NCI-H1105 treated with DMSO at 0.1 percent for 48 hours (cell line): ENCODE data around the gene SGMS1.

Source experiments
- DNase-seq: peaks from one replicate; lab custom pipeline; 2025; lab: John Stamatoyannopoulos, UW

Gene SGMS1

GRCh38 chr10:50613150-50613549 is 10.6 kb downstream of the SGMS1 start:
- DNase-seq, result no peak

DNA sequence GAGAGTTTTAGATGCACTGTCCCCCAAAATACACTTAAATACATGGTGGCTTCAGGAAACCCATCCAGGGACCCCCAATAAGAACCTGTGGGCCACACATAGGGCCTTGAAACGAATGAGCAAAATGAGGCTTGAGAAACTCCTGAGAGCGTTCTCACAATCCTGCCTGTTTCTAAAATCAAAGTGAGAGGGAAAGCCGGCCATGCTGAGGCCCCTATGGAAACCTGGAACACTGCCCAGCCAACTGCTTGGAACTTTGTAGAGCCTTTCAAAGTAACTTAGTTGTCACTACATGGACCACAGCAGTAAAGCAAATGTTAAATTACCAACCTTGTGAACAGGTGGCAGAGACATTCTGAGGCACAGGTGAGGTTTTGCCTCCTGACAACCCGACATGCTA is 13.4 kb downstream of the SGMS1 start:
- no peak for DNase-seq

DNA sequence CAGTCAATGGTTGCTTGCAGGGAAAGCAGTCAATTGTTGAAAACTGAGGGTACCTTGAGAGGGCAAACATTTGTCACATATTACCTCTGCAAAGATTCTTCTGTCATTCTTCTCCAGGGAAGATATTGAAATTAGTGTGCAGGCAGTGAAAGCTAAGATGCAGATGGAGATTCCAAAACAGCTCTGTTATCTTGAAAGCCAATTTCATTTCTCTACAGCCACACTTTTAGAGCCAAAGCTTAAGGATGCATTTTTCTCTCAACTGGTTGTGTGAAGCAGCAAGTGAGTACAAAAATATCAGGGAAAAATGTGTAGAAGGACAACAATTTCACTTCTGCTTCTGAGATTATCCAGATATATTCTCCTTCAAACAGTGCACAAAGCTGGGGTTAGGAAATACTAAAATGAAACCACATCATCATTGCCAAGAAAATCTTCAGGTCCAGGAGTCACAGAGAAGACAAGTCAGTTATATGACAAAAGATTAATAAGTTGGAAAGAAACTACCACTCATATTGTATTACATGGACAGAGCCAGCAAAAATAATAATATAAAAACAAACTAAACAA is 16.3 kb downstream of the SGMS1 start:
- no peak for DNase-seq

- DNase-seq, result no peak
These were observed 17.8 kb downstream of the SGMS1 start for GRCh38 chr10:50605951-50606270.

DNA sequence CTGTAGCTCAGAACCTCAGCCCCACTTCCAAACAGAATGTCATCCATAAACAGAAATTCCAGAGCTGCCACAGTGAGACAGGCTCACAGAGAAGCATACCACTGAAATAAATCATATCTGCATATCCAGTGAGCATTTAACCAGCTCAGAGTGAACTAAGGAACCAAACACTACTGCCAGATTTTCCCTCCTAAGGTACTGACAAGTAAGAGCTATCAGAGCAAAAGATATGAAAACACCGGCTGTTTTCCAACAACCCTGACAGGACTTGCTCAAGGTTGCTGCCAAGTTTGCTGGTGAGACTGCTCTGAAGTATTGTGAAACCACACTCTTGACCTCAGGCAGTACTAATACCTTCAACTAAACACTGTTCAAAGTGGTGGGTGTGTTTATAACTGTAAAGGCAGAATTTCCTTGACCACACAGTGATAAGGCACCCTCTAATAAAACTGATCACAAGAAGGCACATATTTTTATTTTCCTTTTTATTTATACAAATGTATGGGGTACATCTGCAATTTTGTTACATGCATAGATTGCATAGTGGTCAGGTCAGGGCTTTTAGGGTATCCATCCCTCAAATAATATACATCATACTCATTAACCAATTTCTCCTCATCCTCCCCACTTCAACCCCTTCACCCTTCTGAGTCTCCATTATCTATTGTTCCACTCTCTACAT is 18.3 kb downstream of the SGMS1 start:
- peak; percentile 55 for DNase-seq

GRCh38 chr10:50604809-50605208 is 18.9 kb downstream of the SGMS1 start:
- DNase-seq, result peak; percentile 46

DNA sequence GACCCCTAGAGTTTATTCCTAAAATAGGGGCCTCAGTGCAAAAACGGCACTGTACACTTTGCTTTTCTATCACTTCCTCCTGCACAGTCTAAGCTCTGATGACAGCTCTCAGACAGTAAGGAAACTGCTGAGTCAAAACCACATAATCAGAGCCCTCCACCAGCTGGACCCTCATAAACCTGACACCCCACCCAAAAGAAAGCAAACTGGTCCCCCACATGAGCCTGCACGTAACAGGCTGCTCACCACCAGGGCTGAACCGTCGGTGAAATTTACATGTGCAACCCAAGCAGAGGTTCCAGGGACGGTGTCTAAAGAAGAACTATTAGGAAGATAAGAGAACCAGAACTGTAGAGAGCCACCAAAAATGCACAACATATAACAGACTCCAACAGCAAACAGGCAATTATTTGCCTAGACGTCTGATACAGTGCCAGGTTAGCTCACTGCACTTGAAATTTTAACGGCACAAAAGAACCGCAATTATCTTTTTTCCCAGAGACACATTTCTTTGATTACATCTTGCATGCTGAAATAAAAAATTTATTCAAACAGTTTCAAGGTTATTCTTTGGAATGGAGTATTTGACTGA is 19.6 kb downstream of the SGMS1 start:
- DNase-seq, result peak; percentile 81

DNA sequence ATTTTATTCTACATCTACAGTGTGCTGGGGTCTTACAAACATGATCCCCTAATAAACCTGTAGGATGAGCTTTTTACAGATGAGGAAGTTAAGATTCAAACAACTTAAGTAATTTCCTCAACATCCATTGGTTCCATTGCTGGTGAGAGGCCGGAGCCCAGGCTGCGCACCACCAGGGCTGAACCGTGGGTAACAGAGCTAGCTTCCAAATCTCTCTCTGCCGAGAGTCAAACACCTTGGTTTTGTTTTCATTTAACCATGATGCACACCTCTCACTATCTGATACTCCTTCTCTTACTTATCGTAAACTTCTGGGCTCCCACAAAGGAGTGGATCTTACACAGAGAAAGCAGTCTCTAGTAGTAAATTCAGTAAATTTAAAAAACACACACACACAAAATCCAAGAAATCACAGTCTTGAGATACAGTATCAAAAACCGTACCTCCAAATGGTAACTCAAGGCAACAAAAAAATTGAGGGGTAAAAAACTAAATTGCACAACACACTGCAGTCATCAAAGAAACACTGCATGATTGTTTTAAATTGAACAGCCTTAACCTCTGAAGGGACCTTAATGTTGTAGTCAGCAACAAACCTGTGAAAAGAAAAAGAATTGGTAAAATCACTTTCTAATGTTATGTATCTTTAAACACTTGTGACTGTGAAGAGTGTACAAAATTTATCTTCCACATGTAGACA is 20.5 kb downstream of the SGMS1 start:
- no peak for DNase-seq

GRCh38 chr10:50601974-50602373 is 21.8 kb downstream of the SGMS1 start:
- no peak for DNase-seq

GRCh38 chr10:50600831-50601477 is 22.8 kb downstream of the SGMS1 start:
- DNase-seq, result no peak

- peak; percentile 61 for DNase-seq
These were observed 23.5 kb downstream of the SGMS1 start for GRCh38 chr10:50600286-50600685.

GRCh38 chr10:50596897-50597296 is 26.9 kb downstream of the SGMS1 start:
- DNase-seq, result no peak

DNA sequence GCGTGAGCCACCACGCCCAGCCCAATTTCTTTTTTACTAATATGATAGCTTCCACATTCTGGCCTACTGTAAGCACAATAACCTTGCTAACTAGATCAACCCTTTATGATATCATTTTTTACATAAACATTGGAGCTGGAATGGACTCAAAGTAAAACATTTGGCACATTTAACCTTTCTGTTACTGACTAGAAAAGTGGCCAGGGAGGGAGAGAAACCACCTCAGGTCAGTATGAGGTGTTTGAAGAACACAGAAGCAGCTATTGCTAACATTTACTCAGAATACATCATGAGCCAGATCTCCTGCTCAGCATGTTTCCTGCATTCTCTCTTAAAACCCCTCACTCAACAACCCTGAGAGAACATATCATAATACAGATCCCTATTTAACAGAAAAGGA is 27.3 kb downstream of the SGMS1 start:
- DNase-seq, result no peak

- DNase-seq, result no peak
These were observed 28.0 kb downstream of the SGMS1 start for GRCh38 chr10:50595785-50596184.

- DNase-seq, result peak; percentile 32
These were observed 30.0 kb downstream of the SGMS1 start for GRCh38 chr10:50593523-50594376.

DNA sequence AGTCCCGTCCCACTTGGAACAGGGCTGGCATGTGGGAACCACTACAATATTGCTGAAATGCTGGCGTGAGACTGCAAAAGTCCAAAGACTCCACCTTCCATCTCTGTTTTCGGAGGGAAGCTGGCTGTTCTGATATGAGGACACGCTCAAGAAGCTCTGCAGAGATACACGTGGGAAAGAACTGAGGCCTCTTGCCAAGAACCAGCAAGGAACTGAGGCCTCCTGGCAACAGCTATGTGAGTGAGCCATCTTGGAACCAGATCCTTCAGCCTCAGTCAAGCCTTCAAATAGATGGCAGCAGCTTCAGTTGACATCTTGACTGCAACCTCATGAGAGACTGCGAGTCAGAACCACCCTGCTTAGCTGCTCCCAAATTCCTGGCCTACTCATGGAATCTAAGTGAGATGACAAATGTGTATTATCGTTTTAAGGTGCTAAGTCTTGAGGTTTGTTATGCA is 30.8 kb downstream of the SGMS1 start:
- DNase-seq, result no peak

DNA sequence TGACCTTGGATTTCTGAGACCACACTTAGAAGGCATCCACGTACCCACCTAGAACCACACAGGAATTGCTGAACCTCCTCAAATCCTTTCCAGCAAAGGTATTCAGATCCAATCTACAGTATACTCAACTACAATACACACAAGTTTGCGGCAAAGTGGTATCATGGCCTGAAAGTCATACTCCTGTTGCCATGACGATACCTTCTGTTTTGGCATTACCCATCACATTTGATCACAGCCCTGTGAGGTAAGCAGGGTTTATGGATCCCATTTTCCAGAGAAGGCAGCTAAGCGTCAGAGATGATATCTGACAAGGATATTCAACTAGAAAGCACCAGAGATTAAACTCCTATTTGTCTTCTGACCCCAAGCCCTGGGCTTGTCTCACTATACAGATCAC is 32.8 kb downstream of the SGMS1 start:
- no peak for DNase-seq

- no peak for DNase-seq
These were observed 37.0 kb downstream of the SGMS1 start for GRCh38 chr10:50586740-50587088.

DNA sequence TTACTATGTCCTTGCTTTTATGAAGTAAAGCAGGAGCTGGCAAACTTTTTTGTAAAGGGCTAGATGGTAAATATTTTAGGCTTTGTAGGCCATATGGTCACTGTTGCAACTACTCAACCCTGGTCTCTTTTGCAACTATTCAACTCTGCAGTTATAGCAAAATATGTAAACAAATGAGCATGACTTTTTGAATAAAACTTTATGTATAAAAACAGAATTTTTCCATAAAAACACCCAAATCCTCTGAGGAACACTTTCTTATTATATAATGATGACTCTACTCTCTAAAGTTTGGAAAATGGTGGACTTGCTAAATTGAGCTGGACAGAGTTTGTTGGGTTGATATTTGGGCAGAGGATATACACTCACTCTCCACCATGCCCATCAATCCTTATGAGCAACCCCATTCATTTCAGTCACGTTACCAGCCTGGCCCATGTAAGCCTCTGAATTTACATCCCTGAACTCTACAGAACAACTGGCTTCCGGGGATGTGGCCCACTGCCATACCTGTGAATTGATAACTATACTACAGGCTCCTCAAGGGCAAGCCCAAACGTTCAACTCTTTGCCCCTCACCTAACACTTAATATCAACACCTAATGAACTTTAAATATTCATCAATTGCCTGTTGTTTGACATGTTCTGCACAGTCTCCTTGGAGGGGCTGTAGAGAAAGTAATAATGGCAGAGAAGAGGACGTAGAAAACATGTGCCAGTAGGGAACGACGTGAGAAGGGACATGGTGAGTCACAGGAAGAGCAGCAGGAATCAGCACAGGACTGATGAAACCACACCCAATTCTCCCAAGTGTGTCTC is 37.6 kb downstream of the SGMS1 start:
- DNase-seq, result no peak

GRCh38 chr10:50582766-50583762 is 40.7 kb downstream of the SGMS1 start:
- no peak for DNase-seq
